NCI-H2196 treated with DMSO at 0.1 percent for 48 hours (cell line): ENCODE results near the gene LRRC25.

Experiments used
- DNase-seq: peaks from one replicate; lab custom pipeline; 2025; ENCODE audit not compliant: unreplicated experiment; lab: John Stamatoyannopoulos, UW

Gene LRRC25

DNA sequence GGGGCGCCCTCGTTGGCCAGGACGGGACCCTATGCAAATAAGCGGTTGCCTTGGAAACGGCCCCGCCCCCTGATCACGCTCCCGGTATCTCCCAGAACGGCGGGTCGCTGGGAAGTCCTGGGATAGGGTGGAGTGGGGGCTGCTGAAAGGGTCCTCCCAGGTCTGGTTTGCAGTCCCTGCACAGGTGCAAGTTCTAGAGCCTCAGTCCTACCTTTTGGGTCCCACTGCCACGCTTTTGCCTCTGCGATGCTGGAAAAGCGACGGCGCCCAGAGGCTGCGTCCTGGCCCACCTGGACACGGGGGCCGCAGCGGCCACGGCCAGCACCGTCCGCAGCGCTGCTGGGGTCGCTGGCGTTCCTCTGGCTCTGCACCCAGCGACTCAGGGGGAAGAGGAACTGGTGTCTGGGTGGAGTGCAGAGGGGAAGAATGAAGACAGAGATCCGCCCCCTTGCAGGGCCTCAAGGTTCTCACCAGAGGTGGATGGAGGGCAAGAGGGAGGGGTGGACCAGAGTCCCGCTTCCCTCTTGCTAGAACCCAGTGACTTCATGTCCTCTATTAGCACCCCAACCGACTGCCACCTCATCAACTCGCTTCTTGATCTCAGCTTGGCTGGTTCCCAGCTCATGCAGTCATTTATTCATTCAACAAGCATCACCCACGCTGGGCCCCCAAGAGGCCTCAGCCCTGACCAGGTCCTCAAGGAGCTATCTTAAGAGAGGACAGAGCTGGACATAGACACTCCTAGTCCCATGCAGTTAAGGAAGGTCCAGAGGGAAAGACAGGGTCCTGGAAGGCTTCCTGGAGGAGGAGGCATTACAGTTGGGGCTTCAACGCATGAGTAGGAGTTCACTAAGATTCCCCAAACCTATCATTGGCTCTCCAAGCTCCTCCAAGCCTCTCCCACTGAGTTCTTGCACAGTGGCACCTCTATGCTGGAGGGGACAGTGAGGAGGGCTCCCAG is at the start of gene LRRC25:
TSS of gene LRRC25 (minus strand) at position 381 of the 961 bp plus-strand sequence. CDS start 659 bp downstream, outside the sequence.
- DNase-seq: no peak

DNA sequence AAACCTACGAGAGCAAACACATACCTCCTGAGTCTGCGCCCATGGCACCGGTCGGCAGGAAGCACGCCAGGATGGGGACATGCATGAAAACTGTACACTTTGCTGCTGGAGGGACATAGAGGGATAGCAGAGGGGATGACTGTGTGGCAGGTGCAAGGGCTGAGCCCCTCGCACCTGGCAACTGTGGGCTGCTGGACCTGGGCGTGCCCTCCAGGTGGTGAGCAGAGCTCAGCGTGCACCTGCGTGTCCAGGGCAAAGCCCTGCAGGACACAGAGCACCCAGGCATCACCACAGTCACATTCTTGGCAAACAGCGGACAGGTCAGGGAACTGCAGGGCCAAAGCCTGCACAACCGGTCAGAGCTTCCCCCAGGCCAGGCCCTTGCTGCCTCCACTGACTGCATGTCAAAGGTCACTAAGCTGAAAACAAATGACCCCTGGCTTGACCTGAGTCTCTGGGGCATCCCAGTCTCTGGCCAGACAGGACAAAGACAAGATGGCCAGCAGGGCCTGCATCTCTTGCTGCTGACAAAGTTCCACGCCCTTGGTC is 49.5 kb upstream of the LRRC25 start:
- DNase-seq: no peak

- DNase-seq: no peak
These were observed 48.9 kb upstream of the LRRC25 start for GRCh38 chr19:18446145-18446810.

- DNase-seq: no peak
These were observed 48.0 kb upstream of the LRRC25 start for GRCh38 chr19:18445262-18445948.

GRCh38 chr19:18444513-18444912 is 47.1 kb upstream of the LRRC25 start:
- no peak for DNase-seq

GRCh38 chr19:18443831-18444230 is 46.4 kb upstream of the LRRC25 start:
- DNase-seq: no peak

GRCh38 chr19:18443406-18443805 is 46.0 kb upstream of the LRRC25 start:
- DNase-seq: no peak

GRCh38 chr19:18442941-18443340 is 45.5 kb upstream of the LRRC25 start:
- no peak for DNase-seq

GRCh38 chr19:18441804-18442788 is 44.7 kb upstream of the LRRC25 start:
- no peak for DNase-seq

DNA sequence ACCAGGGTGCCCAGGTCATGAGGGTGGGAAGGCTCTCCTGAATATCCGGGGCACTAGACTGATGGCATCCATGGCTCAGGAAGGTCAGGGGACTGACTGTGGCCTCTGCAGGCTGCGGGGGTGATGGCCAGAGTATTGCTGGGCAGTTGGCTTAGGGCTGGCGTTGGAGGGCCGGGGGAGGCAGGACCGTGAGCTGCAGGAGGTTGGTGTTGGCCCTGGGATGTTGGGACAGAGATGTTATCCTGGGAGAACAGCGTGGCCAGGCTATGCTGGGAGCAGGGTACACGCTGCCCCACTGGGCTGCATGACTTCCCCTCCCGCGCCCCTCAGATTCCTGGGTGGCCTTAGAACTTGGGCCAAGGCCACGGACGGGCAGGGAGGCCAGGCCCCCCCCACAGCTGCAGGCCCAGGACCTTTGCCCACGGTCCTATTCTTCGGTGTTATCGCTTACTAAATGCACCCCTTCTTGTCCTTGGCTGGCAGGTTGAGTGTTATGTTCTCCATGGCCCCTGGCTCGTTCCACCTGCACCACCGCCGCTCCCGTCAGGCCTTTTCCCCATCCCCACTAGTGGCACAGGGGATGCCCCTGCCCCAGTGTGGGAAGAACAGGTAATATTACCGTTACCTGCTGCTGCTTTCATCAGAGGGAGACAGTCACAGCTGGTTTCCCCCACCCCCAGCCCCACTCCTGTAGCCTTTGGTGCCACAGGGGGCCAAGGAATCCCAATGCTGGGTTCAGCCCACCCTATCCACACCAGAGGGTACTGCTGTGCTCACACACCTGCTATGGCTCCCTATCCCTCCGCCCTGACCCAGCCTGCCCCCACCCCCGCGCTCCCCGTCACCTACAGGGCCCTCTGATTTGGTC is 43.7 kb upstream of the LRRC25 start:
- DNase-seq: no peak

GRCh38 chr19:18440415-18440877 is 43.0 kb upstream of the LRRC25 start:
- no peak for DNase-seq

DNA sequence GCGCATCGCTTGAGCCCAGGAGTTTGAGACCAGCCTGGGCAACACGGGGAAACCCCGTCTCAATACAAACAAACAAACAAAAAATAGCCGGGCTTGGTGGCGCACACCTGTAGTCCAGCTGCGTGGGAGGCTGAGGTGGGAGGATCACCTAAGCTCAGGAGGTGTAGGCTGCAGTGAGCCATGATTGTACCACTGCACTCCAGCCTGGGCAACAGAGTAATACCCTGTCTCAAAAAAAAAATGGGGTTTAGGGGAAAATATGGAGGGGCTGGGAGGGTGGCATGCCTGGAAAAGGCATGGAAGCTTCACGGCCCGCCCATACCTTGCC is 42.5 kb upstream of the LRRC25 start:
- DNase-seq: no peak

DNA sequence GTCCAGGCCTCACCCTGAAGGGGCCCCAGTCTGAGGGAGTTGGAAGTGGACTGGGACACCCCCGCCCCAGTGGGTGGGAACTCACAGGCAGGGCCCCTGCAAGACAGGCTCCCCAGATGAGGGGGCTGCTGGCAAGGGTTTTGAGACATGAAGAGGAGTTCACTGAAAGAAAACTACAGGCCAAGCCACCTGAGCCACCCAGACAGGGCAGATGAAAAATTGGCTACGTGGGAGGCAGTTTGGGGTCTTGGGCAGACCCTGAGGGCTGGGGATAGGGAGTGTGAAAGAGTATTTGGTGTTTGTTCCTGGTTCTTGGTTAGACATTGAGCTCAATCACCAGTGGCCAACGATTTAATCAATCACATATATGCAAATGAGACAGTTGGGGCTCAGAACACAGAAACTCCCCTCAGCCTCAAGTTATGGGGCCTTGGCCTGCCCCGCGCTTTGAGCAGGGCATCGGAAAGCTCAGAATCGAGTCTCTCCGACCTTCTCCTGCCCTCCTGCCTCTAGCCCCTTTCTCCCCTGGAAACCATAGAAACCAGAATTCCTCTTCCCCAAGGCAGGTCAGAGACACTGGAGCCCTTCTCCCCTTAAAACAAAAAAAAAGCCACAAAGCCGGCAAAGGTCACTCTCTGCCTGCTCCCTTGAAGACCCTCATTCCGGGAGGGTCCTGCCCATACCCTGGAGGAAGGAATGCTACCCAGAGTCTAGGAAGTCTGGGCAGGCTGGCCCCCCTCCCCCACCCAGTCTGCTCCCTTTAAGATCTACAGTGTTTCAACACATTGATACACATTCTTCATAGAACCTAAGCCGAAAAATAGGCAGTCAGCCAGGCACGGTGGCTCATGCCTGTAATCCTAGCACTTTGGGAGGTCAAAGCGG is 41.8 kb upstream of the LRRC25 start:
- DNase-seq: no peak

- DNase-seq: no peak
These were observed 41.1 kb upstream of the LRRC25 start for GRCh38 chr19:18438331-18439024.

GRCh38 chr19:18437491-18438330 is 40.3 kb upstream of the LRRC25 start, which contains the start of gene ISYNA1:
Gene ISYNA1, minus strand, starts transcription at chr19:18438133. Its CDS starts 154 bp downstream, at chr19:18437979.
- DNase-seq: peak; percentile 41

DNA sequence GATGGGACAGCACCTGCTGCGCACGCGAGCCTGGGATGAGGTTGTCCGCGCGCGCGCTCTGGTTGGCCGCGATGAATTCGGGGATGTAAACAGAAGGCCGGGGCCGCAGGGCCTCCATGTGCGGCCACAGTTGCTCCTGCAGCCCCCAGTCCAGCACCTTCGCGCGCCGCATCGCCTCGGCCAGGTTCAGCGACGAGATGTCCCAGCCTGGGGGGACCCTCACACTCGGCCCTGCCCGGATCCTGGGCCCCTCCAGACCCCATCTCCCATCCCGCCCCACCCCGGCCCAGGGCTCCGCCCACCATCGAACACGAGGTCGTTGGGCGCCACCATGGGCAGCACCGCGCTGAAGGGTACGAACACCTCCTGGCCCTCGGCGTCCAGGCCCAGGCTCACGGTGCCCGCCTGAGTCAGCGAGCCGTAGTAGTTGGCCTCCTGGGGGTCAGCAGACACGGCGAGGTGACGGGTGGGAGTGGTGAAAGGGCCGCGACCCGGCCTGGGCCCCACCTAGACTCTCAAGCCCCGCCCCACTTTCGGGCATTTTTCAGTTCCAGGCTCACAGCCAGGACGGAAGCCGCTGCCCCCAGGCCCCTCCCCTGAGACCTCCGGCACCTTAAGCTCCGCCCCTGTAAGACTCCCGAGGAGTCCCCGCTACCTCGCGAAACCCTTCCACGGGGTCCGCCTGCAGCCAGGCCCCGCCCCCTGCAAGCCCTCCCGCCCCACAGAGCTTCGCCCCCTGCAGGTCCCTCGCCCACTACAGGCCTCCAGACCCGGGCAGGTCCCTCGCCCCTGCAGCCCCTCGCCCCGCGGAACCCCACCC is 39.5 kb upstream of the LRRC25 start:
- DNase-seq: peak; percentile 68
